Ascending aorta (tissue), 2 donors: ENCODE measurements around the gene SERPINB5. TPM values are rescaled to one million over a fixed set of nuclear protein-coding genes. Genes with fewer than 3 reads are reported as not detected.

Source experiments
- DNase-seq, 2 donors: peaks; one replicate each; pipeline ENCODE4 v3.0.0-alpha.2; 2019; ENCODE audit warnings: low spot score in 2 of 2
- H3K27ac ChIP-seq, 2 donors: fragments of 200-600 bp; sonication (generic); one replicate each; pipeline ENCODE4 v1.5.1; 2016 to 2017; ENCODE audit warnings: mild to moderate bottlenecking in 1 of 2
- H3K27me3 ChIP-seq: fragments of 200-600 bp; sonication (generic); one replicate; pipeline ENCODE4 v1.5.1; 2017
- H3K36me3 ChIP-seq, 2 donors: fragments of 200-600 bp; sonication (generic); one replicate each; pipeline ENCODE4 v1.5.1; 2016
- H3K4me1 ChIP-seq, 2 donors: fragments of 200-600 bp; sonication (generic); one replicate each; pipeline ENCODE4 v1.5.1; 2016 to 2017; ENCODE audit warnings: mild to moderate bottlenecking in 1 of 2
- H3K4me3 ChIP-seq, 2 donors: fragments of 200-600 bp; sonication (generic); one replicate each; pipeline ENCODE4 v1.5.1; 2016 to 2017; ENCODE audit warnings: mild to moderate bottlenecking in 1 of 2
- H3K9me3 ChIP-seq, 2 donors: fragments of 200-600 bp; sonication (generic); one replicate each; pipeline ENCODE4 v1.5.1; 2016
- CTCF ChIP-seq, 3 experiments: fragments of 200-600 bp in 2 of 3; fragments of 450-650 bp in 1 of 3; sonication (generic) in 2 of 3; IDR thresholded peaks; one replicate each; pipeline ENCODE4 v1.5.1; 2016 to 2019; ENCODE audit warnings: antibody characterized with exemption in 3 of 3, mild to moderate bottlenecking in 1 of 3, moderate library complexity in 1 of 3
- intact Hi-C: fragments of 100-400 bp; cut with DNase I; formaldehyde crosslinking; loops from one replicate; pipeline ENCODE4 v1.15.1; 2023
- total RNA-seq: library from RNA; depleted of rRNA; stranded (reverse); fragments of >200 nt; gene quantifications from one replicate; pipeline ENCODE4 v1.1.0, GENCODE V29; 2016

SERPINB5 gene
- total RNA-seq, 1 donor from 2014 or later, result not detected

GRCh38 chr18:63438181-63438580, 38.6 kb upstream of the SERPINB5 start:
- DNase-seq, result peak in 1 of 2 donors; percentile 77
- Histone ChIP-seq H3K36me3 (no peaks in the 10 kb centered on the region), H3K27me3 (no peaks in the 10 kb centered on the region), H3K9me3 (no peaks in the 10 kb centered on the region), H3K27ac (peak overlapping the region; percentile 52 to 74), H3K4me3 (no peak overlapping the region), H3K4me1 (peaks cover 4 to 13% of the 10 kb centered on the region in 2 donors)
- no peak for TF ChIP-seq CTCF (IDR thresholded peaks at IDR 0.05)
- intact Hi-C loops, result loop anchor here (2.0 to 5.0 kb wide), 8 partner anchors 15 to 1251 kb away; partner anchors contain the start of genes KDSR, PHLPP1, PIGN and RELCH

GRCh38 chr18:63439334-63439733, 37.4 kb upstream of the SERPINB5 start:
- Histone ChIP-seq H3K9me3 (no peaks in the 10 kb centered on the region), H3K4me1 (peaks cover 0 to 12% of the 10 kb centered on the region in 2 donors), H3K27ac (no peak overlapping the region), H3K36me3 (no peaks in the 10 kb centered on the region), H3K27me3 (no peaks in the 10 kb centered on the region), H3K4me3 (no peak overlapping the region)
- TF ChIP-seq CTCF (IDR thresholded peaks at IDR 0.05), result peak; percentile 56 to 79 (median 63)
- intact Hi-C loops, result loop anchor here (2.0 to 5.0 kb wide), 8 partner anchors 17 to 1252 kb away; partner anchors contain the start of genes KDSR, PHLPP1, PIGN and RELCH
- DNase-seq, result peak in 1 of 2 donors; percentile 74

- intact Hi-C loops, result no loop called here
- H3K9me3 ChIP-seq, result no peaks in the 10 kb centered on the region
- H3K4me3 ChIP-seq, result no peak overlapping the region
- no peaks in the 10 kb centered on the region for H3K27me3 ChIP-seq
- no peaks in the 10 kb centered on the region for H3K36me3 ChIP-seq
- H3K27ac ChIP-seq, result no peak overlapping the region
- no peak for DNase-seq
- no peak for TF ChIP-seq CTCF (IDR thresholded peaks at IDR 0.05)
- peaks cover 0 to 12% of the 10 kb centered on the region in 2 donors for H3K4me1 ChIP-seq
These were observed 36.5 kb upstream of the SERPINB5 start for GRCh38 chr18:63440219-63440618.

GRCh38 chr18:63440881-63441280, 35.9 kb upstream of the SERPINB5 start:
- intact Hi-C loops, result no loop called here

GRCh38 chr18:63443829-63444228, 32.9 kb upstream of the SERPINB5 start:
- intact Hi-C loops, result no loop called here
- TF ChIP-seq CTCF (IDR thresholded peaks at IDR 0.05), result no peak
- H3K27ac ChIP-seq, result no peak overlapping the region

More at GRCh38 chr18:63440881-63441280, 35.9 kb upstream of the SERPINB5 start:
- no peaks in the 10 kb centered on the region for H3K27me3 ChIP-seq
- H3K9me3 ChIP-seq, result no peaks in the 10 kb centered on the region
- H3K27ac ChIP-seq, result no peak overlapping the region
- peaks cover 0 to 12% of the 10 kb centered on the region in 2 donors for H3K4me1 ChIP-seq
- no peak for TF ChIP-seq CTCF (IDR thresholded peaks at IDR 0.05)
- no peak overlapping the region for H3K4me3 ChIP-seq
- DNase-seq, result no peak
- no peaks in the 10 kb centered on the region for H3K36me3 ChIP-seq

GRCh38 chr18:63444580-63444979, 32.2 kb upstream of the SERPINB5 start:
- Histone ChIP-seq H3K36me3 (no peaks in the 10 kb centered on the region), H3K27me3 (no peaks in the 10 kb centered on the region), H3K9me3 (no peaks in the 10 kb centered on the region), H3K4me1 (no peaks in the 10 kb centered on the region), H3K4me3 (no peak overlapping the region), H3K27ac (no peak overlapping the region)
- intact Hi-C loops, result no loop called here
- TF ChIP-seq CTCF (IDR thresholded peaks at IDR 0.05), result no peak
- no peak for DNase-seq

More at GRCh38 chr18:63443829-63444228, 32.9 kb upstream of the SERPINB5 start:
- Histone ChIP-seq H3K27me3 (no peaks in the 10 kb centered on the region), H3K36me3 (no peaks in the 10 kb centered on the region), H3K9me3 (no peaks in the 10 kb centered on the region), H3K4me1 (peaks cover 0 to 2% of the 10 kb centered on the region in 2 donors), H3K4me3 (no peak overlapping the region)
- no peak for DNase-seq
